Spleen (tissue), 11 donors: ENCODE results near the gene MAPK13. TPM values are rescaled to one million over a fixed set of nuclear protein-coding genes. Genes with fewer than 3 reads are reported as not detected.

Experiments
- DNase-seq: peaks from one replicate; pipeline ENCODE4 v3.0.0-alpha.2; 2020
- H3K27ac ChIP-seq, 8 donors: fragments of 200-600 bp; sonication (generic) in 7 of 8; 1 replicate in 4 of 8; 2 replicates in 4 of 8; pipeline versions ENCODE4 v1.5.0 to v1.8.0; 2016 to 2021; ENCODE audit warnings: inconsistent platforms in 4 of 8, mild to moderate bottlenecking in 4 of 8, moderate library complexity in 1 of 8
- H3K27me3 ChIP-seq, 7 donors: fragments of 200-600 bp; sonication (generic) in 6 of 7; replicated peaks in 1 of 7; 1 replicate in 4 of 7; 2 replicates in 3 of 7; pipeline versions ENCODE4 v1.5.0 to v1.8.0; 2016 to 2021; ENCODE audit warnings: inconsistent platforms in 3 of 7, mild to moderate bottlenecking in 1 of 7
- H3K36me3 ChIP-seq, 6 donors: fragments of 200-600 bp; sonication (generic) in 5 of 6; 1 replicate in 4 of 6; 2 replicates in 2 of 6; pipeline versions ENCODE4 v1.5.0 to v1.8.0; 2016 to 2021; ENCODE audit warnings: inconsistent platforms in 2 of 6
- H3K4me1 ChIP-seq, 6 donors: fragments of 200-600 bp; sonication (generic) in 5 of 6; 1 replicate in 3 of 6; 2 replicates in 3 of 6; pipeline versions ENCODE4 v1.5.0 to v1.8.0; 2016 to 2021; ENCODE audit warnings: inconsistent platforms in 3 of 6
- H3K4me3 ChIP-seq, 8 donors: fragments of 200-600 bp; sonication (generic) in 7 of 8; 1 replicate in 4 of 8; 2 replicates in 4 of 8; pipeline versions ENCODE4 v1.5.0 to v1.8.0; 2016 to 2021; ENCODE audit warnings: inconsistent platforms in 4 of 8, mild to moderate bottlenecking in 4 of 8, moderate library complexity in 2 of 8
- H3K9me3 ChIP-seq, 8 donors: fragments of 200-600 bp; sonication (generic) in 7 of 8; 1 replicate in 4 of 8; 2 replicates in 4 of 8; pipeline versions ENCODE4 v1.5.0 to v1.8.0; 2016 to 2021; ENCODE audit warnings: inconsistent platforms in 4 of 8
- POLR2A ChIP-seq, 3 donors: fragments of 450-650 bp; IDR thresholded peaks; one replicate each; pipeline ENCODE4 v1.5.1; 2017; ENCODE audit warnings: antibody characterized with exemption in 3 of 3, mild to moderate bottlenecking in 1 of 3
- POLR2AphosphoS5 ChIP-seq, 3 donors: sonication (generic); formaldehyde crosslinking; IDR thresholded peaks; one replicate each; pipeline ENCODE4 v1.5.1; 2017; ENCODE audit warnings: antibody characterized with exemption in 3 of 3
- WGBS, 5 donors: extraction: QIAGEN DNeasy Blood & Tissue Kit in 3 of 5; methylation state at CpG; one replicate each; pipeline versions ENCODE4 v1.1.5 to v1.1.7; 2013 to 2018; 5-methylcytosine and 5-hydroxymethylcytosine counted together
- intact Hi-C: fragments of 100-400 bp; cut with DNase I; formaldehyde crosslinking; loops from one replicate; pipeline ENCODE4 v1.15.0; 2023; ENCODE audit warnings: low total_unique reads
- polyA plus RNA-seq, 3 donors: library from polyadenylated mRNA; stranded (reverse); fragments of 200-250 nt; gene quantifications; one replicate each; pipeline ENCODE4 v1.2.1, GENCODE V29; 2013
- total RNA-seq, 7 donors: library from RNA; depleted of rRNA in 3 of 7; stranded (reverse); fragments of >200 nt in 3 of 7; fragmentation: NEBNext Ultra II Directional in 4 of 7; extraction: Animal tissue kit (Norgen Biotek cat#: 25700) in 4 of 7; gene quantifications; one replicate each; pipeline versions ENCODE4 v1.1.0 to v1.2.1, GENCODE V29; 2016 to 2021
- TF ChIP-seq, protein P1 (sequence below), 11 experiments: fragments of 200-600 bp in 7 of 11; fragments of 450-650 bp in 4 of 11; sonication (generic) in 4 of 11; IDR thresholded peaks in 8 of 11; conservative IDR thresholded peaks in 3 of 11; 1 replicate in 7 of 11; 2 replicates in 4 of 11; pipeline versions ENCODE4 v1.4.0 to v1.8.0; 2016 to 2021; ENCODE audit warnings: antibody characterized with exemption in 11 of 11, inconsistent platforms in 4 of 11, mild to moderate bottlenecking in 1 of 11
- donor health status: healthy with polysubstance abuse.
- donor health status: DM: no; HTN: no; CAD: no; lungs with moderate emphysema.
- donor health status: DM: no; HTN: no; CAD: no.
- donor health status: Bipolar disorder and iron deficiency.
- donor health status: healthy.
- donor health status: DM: no; HTN: no; CAD: no.
- donor health status: DM: yes; HTN: yes; CAD: no.

Gene MAPK13
- total and polyA plus RNA-seq, 10 donors: 6.2 to 30.0 (median 17.7) TPM

DNA sequence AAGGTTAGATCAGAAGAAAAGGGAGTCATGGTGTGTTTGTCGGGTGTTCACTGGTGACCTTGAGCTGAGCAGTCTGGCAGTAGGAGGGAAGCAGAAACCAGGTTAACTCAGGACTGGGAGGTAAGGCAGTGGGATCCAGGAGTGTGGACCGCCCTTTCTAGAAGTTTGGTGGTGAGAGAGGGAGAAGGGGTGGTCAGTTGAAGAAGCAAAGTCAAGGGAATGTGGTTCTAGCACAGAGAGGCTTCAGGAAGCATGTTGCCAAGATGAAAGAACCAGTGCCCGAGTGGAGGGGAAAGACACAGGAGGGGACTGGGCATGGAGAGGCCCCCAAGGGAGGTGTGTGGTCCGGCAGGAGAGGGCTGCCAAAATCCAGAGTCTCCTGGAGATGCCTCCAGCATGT, 3.6 kb downstream of the MAPK13 start:
- no peak for DNase-seq
- Histone ChIP-seq H3K9me3 (no peaks in the 10 kb centered on the region), H3K4me1 (peaks cover 19 to 70% (median 31%) of the 10 kb centered on the region in 6 donors), H3K27ac (no peak overlapping the region), H3K27me3 (no peaks in the 10 kb centered on the region), H3K4me3 (no peak overlapping the region), H3K36me3 (peaks cover 0 to 60% (median 17%) of the 10 kb centered on the region in 6 donors)
- TF ChIP-seq, protein P1, sequence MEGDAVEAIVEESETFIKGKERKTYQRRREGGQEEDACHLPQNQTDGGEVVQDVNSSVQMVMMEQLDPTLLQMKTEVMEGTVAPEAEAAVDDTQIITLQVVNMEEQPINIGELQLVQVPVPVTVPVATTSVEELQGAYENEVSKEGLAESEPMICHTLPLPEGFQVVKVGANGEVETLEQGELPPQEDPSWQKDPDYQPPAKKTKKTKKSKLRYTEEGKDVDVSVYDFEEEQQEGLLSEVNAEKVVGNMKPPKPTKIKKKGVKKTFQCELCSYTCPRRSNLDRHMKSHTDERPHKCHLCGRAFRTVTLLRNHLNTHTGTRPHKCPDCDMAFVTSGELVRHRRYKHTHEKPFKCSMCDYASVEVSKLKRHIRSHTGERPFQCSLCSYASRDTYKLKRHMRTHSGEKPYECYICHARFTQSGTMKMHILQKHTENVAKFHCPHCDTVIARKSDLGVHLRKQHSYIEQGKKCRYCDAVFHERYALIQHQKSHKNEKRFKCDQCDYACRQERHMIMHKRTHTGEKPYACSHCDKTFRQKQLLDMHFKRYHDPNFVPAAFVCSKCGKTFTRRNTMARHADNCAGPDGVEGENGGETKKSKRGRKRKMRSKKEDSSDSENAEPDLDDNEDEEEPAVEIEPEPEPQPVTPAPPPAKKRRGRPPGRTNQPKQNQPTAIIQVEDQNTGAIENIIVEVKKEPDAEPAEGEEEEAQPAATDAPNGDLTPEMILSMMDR (IDR thresholded peaks at IDR 0.05 in 8 of 11, conservative IDR thresholded peaks at IDR 0.05 in 3 of 11): no peak
- no peak for TF ChIP-seq POLR2A (IDR thresholded peaks at IDR 0.05)
- TF ChIP-seq POLR2AphosphoS5 (IDR thresholded peaks at IDR 0.05): no peak
- WGBS, 5 donors: 87 to 97% (median 92%) methylated on average over 4 of the region's 4 CpGs
- intact Hi-C loops: loop anchor here (5.0 kb wide), 1 partner anchor 58 kb away; no protein-coding TSS in a partner anchor

DNA sequence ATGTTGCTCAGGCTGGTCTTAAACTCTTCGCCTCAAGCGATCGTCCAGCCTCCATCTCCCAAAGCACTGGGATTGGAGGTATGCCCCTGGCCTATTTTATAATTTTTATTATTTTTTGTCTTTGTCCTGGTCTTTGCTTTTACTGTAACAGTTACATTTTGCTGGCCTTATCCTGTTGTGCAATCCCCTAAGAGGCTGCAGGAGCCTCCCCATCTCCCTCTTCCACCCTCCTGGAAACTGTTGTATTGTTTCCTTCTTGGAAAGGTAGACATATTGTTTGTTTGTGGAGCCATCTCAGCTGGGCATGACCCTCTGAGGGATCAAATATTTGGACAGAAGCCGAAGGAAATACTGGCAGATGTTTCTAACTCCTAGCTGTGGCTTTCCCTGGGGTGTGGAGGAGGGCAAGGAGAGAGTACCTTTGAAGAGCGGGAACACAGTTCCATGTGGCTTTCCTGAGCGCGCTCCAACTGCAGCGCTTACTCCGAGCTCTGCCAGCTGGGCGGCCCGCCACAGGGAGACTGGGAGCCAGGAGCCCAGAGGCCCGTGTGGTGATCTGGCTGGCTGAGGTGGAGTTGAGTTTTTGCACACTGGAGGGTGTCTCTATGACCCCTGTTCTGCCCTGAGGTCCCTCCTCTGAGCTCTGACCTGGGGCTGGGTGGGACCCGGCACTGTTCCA, 4.9 kb downstream of the MAPK13 start:
- peak overlapping the region in 1 of 8 donors; percentile 45 for H3K27ac ChIP-seq
- no peaks in the 10 kb centered on the region for H3K27me3 ChIP-seq
- 88 to 96% (median 95%) methylated on average over 13 of the region's 13 CpGs for WGBS, 5 donors
- intact Hi-C loops: no loop called here
- H3K4me1 ChIP-seq: peaks cover 13 to 57% (median 25%) of the 10 kb centered on the region in 6 donors
- no peak overlapping the region for H3K4me3 ChIP-seq
- H3K9me3 ChIP-seq: no peaks in the 10 kb centered on the region
- peaks cover 0 to 72% (median 29%) of the 10 kb centered on the region in 6 donors for H3K36me3 ChIP-seq
- TF ChIP-seq POLR2AphosphoS5 (IDR thresholded peaks at IDR 0.05) (no peak), POLR2A (IDR thresholded peaks at IDR 0.05) (no peak)
- TF ChIP-seq, protein P1 (IDR thresholded peaks at IDR 0.05 in 8 of 11, conservative IDR thresholded peaks at IDR 0.05 in 3 of 11): no peak
- DNase-seq: no peak

DNA sequence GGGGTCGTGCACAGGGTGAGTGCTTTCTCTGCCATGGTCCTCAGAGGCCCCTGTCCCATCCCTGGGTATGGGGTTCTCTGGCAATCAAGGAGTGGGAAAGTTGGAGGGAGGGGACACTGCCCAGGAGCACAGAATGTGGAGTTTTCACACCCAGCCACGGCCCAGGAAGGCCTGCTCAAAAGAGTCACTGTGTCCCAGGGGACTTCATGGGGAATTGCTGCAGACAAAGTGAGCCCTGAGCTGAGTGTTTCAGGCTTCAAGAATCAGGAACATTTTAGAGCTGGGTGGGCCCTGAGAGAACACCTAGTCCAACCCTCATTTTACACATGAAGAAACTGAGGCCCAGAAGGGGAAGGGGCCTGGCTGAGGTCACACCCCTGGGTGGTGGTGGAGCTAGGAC, 5.7 kb downstream of the MAPK13 start:
- TF ChIP-seq, protein P1 (IDR thresholded peaks at IDR 0.05 in 8 of 11, conservative IDR thresholded peaks at IDR 0.05 in 3 of 11): no peak
- TF ChIP-seq POLR2A (IDR thresholded peaks at IDR 0.05): no peak
- TF ChIP-seq POLR2AphosphoS5 (IDR thresholded peaks at IDR 0.05): no peak
- peaks cover 12 to 59% (median 21%) of the 10 kb centered on the region in 6 donors for H3K4me1 ChIP-seq
- H3K36me3 ChIP-seq: peaks cover 0 to 75% (median 29%) of the 10 kb centered on the region in 6 donors
- intact Hi-C loops: no loop called here
- DNase-seq: no peak
- WGBS, 5 donors: 75 to 100% (median 81%) methylated on average over 2 of the region's 2 CpGs
- no peaks in the 10 kb centered on the region for H3K9me3 ChIP-seq
- no peak overlapping the region for H3K4me3 ChIP-seq
- no peaks in the 10 kb centered on the region for H3K27me3 ChIP-seq
- peak overlapping the region in 1 of 8 donors; percentile 45 for H3K27ac ChIP-seq

DNA sequence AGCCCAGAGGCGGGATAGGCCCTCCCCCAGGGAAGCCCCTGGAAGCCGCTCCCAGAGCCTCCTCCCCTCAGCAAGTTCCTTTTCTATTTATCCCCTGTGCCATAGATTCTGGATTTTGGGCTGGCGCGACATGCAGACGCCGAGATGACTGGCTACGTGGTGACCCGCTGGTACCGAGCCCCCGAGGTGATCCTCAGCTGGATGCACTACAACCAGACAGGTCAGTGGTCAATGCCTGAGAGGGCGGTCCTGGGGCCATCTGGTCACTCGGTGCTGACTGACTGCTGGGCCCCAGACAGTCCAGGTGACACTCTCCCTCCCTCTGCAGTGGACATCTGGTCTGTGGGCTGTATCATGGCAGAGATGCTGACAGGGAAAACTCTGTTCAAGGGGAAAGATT, 6.2 kb downstream of the MAPK13 start:
- Histone ChIP-seq H3K27ac (peak overlapping the region in 1 of 8 donors; percentile 45), H3K4me1 (peaks cover 9 to 59% (median 16%) of the 10 kb centered on the region in 6 donors), H3K4me3 (no peak overlapping the region), H3K9me3 (no peaks in the 10 kb centered on the region), H3K27me3 (no peaks in the 10 kb centered on the region), H3K36me3 (peaks cover 0 to 78% (median 29%) of the 10 kb centered on the region in 6 donors)
- DNase-seq: no peak
- intact Hi-C loops: no loop called here
- TF ChIP-seq POLR2A (IDR thresholded peaks at IDR 0.05) (no peak), POLR2AphosphoS5 (IDR thresholded peaks at IDR 0.05) (peak in 1 of 3 donors; percentile 8)
- WGBS, 5 donors: 94 to 96% (median 95%) methylated on average over 11 to 12 of the region's 12 CpGs
